Sigmoid colon (tissue), 4 donors: ENCODE measurements around the gene PLEKHO2.
A peak's percentile ranks its signal among the peaks of the same experiment; 100 is the strongest.

Source experiments
- POLR2A ChIP-seq, 2 donors: fragments of 450-650 bp; IDR thresholded peaks; one replicate each; pipeline ENCODE4 v1.6.1; 2016; ENCODE audit warnings: antibody characterized with exemption in 2 of 2, mild to moderate bottlenecking in 2 of 2, moderate library complexity in 2 of 2
- POLR2AphosphoS5 ChIP-seq, 4 donors: sonication (generic); formaldehyde crosslinking; IDR thresholded peaks; one replicate each; pipeline ENCODE4 v1.6.1; 2017; ENCODE audit warnings: antibody characterized with exemption in 4 of 4
- TF ChIP-seq, protein P1 (sequence below), 4 experiments: fragments of 450-650 bp in 3 of 4; fragments of 200-600 bp in 1 of 4; IDR thresholded peaks; one replicate each; pipeline ENCODE4 v1.5.1; 2016 to 2019; ENCODE audit warnings: antibody characterized with exemption in 4 of 4, mild to moderate bottlenecking in 3 of 4, moderate library complexity in 2 of 4

DNA sequence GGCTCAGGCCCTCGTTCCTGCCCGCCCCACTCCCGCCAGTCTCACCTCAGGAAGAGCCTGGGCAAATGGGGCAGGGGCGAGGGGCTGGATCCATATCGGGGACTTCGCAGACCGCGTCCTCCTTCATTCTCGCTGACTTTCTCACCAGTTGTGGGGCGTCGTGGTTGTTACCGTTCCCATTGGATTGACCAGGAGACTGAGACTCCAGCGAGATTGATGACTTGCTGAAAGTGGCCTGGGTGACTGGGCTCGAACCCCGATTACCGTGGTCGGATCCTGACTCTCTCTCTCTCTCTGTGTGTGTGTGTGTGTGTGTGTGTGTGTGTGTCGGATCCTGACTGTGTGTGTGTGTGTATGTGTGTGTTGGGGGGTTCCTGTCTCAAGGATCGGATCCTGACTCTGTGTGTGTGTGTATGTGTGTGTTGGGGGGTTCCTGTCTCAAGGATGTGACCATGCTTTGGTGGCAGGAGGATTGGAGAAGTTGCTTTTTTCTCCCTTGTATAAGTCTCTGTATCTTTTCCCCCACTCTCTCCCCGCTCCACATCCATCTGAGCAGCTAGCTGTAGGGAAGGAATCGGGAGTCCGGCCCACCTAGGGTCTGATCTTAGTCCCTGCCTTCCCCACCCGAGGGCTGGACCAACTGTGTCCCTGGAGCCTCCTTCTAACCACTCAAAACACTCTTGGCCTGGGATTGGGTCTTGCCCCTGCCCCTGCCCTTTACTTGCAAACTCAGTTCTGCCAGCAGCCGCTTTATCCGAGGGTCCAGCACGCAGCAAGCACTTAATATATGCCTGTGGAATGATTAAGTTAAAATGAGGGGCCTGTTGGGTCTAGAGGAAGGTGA lies 603 bp downstream of the PLEKHO2 start:
- peak in 1 of 4 donors; percentile 43 for TF ChIP-seq POLR2AphosphoS5 (IDR thresholded peaks at IDR 0.05)
- TF ChIP-seq, protein P1, sequence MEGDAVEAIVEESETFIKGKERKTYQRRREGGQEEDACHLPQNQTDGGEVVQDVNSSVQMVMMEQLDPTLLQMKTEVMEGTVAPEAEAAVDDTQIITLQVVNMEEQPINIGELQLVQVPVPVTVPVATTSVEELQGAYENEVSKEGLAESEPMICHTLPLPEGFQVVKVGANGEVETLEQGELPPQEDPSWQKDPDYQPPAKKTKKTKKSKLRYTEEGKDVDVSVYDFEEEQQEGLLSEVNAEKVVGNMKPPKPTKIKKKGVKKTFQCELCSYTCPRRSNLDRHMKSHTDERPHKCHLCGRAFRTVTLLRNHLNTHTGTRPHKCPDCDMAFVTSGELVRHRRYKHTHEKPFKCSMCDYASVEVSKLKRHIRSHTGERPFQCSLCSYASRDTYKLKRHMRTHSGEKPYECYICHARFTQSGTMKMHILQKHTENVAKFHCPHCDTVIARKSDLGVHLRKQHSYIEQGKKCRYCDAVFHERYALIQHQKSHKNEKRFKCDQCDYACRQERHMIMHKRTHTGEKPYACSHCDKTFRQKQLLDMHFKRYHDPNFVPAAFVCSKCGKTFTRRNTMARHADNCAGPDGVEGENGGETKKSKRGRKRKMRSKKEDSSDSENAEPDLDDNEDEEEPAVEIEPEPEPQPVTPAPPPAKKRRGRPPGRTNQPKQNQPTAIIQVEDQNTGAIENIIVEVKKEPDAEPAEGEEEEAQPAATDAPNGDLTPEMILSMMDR (IDR thresholded peaks at IDR 0.05): no peak
- no peak for TF ChIP-seq POLR2A (IDR thresholded peaks at IDR 0.05)
